Ishikawa (cell line): ENCODE data around the gene CHTF18.

Experiments
- CEBPB ChIP-seq: IDR thresholded peaks from 2 replicates; pipeline ENCODE4 v1.6.1; 2012
- CREB1 ChIP-seq: IDR thresholded peaks from 2 replicates; pipeline ENCODE4 v1.6.1; 2012; ENCODE audit warnings: low read depth
- EGR1 ChIP-seq: IDR thresholded peaks from 2 replicates; pipeline ENCODE4 v1.6.1; 2012
- EP300 ChIP-seq: IDR thresholded peaks from 2 replicates; pipeline ENCODE4 v1.6.1; 2012; ENCODE audit warnings: borderline replicate concordance
- FOXM1 ChIP-seq: IDR thresholded peaks from 2 replicates; pipeline ENCODE4 v1.6.1; 2012; ENCODE audit warnings: low read depth, borderline replicate concordance
- NFIC ChIP-seq: IDR thresholded peaks from 2 replicates; pipeline ENCODE4 v1.6.1; 2012
- RAD21 ChIP-seq: IDR thresholded peaks from 2 replicates; pipeline ENCODE4 v1.6.1; 2012; ENCODE audit warnings: low read depth
- TAF1 ChIP-seq: IDR thresholded peaks from 2 replicates; pipeline ENCODE4 v1.6.1; 2012; ENCODE audit warnings: low read depth, mild to moderate bottlenecking
- TEAD4 ChIP-seq: IDR thresholded peaks from 2 replicates; pipeline ENCODE4 v1.6.1; 2012
- YY1 ChIP-seq: IDR thresholded peaks from 2 replicates; pipeline ENCODE4 v1.6.1; 2012; ENCODE audit warnings: low read depth
- ZBTB7A ChIP-seq: IDR thresholded peaks from 2 replicates; pipeline ENCODE4 v1.6.1; 2012; ENCODE audit warnings: low read depth
- TF ChIP-seq, protein P1 (sequence below): IDR thresholded peaks from 2 replicates; pipeline ENCODE4 v1.6.1; 2012
- TF ChIP-seq, protein P2 (sequence below): IDR thresholded peaks from 2 replicates; pipeline ENCODE4 v1.6.1; 2012; ENCODE audit warnings: low read depth, mild to moderate bottlenecking
- TF ChIP-seq, protein P3 (sequence below): IDR thresholded peaks from 2 replicates; pipeline ENCODE4 v1.6.1; 2012

DNA sequence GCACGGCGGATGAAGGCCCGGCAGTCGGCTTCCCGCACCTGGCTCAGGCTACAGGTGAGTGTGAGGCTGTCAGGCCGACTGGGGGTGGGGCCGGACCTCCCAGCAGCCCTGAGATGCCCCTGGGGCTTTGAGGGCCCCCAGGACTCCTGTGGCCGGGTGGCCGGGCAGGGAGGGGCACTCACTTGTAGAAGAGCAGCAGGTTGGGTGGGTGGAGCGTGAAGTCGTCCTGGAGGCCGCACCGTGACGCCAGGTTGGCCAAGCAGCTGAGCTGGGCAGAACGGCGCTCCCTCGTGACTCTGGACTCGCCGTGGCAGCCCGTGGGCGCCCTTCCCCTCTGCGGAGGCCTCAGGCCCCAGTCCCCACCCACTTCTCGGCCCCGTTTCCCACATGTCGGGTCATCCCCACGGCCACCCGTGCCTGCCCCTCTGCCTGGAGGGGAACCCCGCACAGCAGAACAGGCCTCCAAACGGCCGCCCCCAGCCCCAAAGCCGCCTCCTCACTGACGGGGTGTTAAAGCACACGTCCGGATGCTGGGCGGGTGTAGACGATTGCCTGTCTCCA, 13.1 kb upstream of the CHTF18 start:
- TF ChIP-seq RAD21 (no peak), CREB1 (no peak), CEBPB (no peak), TAF1 (no peak), FOXM1 (no peak), YY1 (no peak), EP300 (no peak), TEAD4 (no peak), NFIC (no peak), EGR1 (no peak), ZBTB7A (no peak)
- TF ChIP-seq, protein P1, sequence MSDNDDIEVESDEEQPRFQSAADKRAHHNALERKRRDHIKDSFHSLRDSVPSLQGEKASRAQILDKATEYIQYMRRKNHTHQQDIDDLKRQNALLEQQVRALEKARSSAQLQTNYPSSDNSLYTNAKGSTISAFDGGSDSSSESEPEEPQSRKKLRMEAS, result no peak
- TF ChIP-seq, protein P2, sequence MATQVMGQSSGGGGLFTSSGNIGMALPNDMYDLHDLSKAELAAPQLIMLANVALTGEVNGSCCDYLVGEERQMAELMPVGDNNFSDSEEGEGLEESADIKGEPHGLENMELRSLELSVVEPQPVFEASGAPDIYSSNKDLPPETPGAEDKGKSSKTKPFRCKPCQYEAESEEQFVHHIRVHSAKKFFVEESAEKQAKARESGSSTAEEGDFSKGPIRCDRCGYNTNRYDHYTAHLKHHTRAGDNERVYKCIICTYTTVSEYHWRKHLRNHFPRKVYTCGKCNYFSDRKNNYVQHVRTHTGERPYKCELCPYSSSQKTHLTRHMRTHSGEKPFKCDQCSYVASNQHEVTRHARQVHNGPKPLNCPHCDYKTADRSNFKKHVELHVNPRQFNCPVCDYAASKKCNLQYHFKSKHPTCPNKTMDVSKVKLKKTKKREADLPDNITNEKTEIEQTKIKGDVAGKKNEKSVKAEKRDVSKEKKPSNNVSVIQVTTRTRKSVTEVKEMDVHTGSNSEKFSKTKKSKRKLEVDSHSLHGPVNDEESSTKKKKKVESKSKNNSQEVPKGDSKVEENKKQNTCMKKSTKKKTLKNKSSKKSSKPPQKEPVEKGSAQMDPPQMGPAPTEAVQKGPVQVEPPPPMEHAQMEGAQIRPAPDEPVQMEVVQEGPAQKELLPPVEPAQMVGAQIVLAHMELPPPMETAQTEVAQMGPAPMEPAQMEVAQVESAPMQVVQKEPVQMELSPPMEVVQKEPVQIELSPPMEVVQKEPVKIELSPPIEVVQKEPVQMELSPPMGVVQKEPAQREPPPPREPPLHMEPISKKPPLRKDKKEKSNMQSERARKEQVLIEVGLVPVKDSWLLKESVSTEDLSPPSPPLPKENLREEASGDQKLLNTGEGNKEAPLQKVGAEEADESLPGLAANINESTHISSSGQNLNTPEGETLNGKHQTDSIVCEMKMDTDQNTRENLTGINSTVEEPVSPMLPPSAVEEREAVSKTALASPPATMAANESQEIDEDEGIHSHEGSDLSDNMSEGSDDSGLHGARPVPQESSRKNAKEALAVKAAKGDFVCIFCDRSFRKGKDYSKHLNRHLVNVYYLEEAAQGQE, result no peak
- TF ChIP-seq, protein P3, sequence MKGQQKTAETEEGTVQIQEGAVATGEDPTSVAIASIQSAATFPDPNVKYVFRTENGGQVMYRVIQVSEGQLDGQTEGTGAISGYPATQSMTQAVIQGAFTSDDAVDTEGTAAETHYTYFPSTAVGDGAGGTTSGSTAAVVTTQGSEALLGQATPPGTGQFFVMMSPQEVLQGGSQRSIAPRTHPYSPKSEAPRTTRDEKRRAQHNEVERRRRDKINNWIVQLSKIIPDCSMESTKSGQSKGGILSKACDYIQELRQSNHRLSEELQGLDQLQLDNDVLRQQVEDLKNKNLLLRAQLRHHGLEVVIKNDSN, result no peak
